ENCODE data around the gene ALDH3B2.

DNA sequence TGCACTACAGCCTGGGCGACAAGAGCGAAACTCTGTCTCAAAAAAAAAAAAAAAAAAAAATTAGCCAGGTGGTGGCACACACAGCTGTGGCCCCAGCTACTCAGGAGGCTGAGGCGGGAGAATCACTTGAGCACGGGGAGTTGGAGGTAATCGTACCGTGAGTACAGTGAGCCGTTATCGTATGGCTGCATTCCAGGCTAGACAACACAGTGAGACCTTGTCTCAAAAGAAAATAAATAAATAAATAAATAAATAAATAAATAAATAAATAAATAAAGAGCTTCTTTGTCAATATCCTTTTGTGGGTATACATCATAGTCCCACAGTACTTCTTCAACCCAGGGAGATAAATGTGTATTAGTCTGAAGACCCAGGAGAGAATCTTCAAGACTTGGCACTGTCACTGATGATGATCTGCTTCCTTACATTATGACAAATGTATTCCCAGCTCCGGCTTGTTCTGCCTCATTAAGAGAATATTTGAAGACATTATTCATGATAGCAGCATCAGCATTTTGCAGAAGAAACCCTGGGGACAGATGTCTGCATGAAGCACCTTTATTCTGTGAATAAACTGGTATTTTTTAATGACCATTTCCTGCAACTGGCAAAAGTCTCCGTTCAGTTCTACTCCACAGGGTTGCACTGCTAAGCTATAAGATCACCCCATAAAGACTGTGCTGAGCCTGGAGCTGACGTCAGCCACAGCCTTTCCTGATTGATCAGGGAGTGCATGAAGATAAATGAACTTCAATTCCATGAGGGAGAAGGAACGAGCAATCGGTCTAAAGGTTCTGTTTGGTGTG, 22.2 kb downstream of the ALDH3B2 start:
- TF ChIP-seq EZH2 (IDR thresholded peaks at IDR 0.05; ENCODE audit: borderline replicate concordance, insufficient read depth, low read depth, low read length, poor library complexity, severe bottlenecking), result no peak
- TF ChIP-seq CTCF (IDR thresholded peaks at IDR 0.05), result no peak
